ENCODE results near the gene DOCK10. TPM values are rescaled to one million over a fixed set of nuclear protein-coding genes. Genes with fewer than 3 reads are reported as not detected.

Gene DOCK10
- total and polyA plus RNA-seq, 3 donors from 2014 or later, result 2.9 to 20.2 (median 11.4) TPM

DNA sequence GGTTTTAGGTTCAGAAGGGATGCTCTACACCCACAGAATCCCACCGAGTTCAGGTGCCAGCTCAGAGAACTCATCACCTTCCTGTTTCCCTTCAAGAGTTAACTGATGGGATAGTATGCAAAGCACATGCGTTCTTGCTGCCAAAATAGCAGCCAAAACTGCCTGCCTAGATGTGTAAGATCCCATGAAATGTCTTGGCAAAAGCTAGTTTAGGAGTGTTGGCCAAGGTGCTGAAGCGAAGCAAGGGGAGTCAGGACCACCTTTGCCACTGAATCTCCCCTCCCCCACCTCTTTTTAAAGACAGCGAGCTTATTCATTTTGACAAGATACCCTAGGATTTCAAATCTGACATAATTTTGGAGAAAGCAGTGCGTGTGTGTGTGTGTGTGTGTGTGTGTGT is 2.1 kb downstream of the DOCK10 start:
- WGBS, 2 donors, result 52 to 55% methylated on average over 5 of the region's 5 CpGs
- H3K27me3 ChIP-seq, result no peaks in the 10 kb centered on the region
- TF ChIP-seq, protein P1, sequence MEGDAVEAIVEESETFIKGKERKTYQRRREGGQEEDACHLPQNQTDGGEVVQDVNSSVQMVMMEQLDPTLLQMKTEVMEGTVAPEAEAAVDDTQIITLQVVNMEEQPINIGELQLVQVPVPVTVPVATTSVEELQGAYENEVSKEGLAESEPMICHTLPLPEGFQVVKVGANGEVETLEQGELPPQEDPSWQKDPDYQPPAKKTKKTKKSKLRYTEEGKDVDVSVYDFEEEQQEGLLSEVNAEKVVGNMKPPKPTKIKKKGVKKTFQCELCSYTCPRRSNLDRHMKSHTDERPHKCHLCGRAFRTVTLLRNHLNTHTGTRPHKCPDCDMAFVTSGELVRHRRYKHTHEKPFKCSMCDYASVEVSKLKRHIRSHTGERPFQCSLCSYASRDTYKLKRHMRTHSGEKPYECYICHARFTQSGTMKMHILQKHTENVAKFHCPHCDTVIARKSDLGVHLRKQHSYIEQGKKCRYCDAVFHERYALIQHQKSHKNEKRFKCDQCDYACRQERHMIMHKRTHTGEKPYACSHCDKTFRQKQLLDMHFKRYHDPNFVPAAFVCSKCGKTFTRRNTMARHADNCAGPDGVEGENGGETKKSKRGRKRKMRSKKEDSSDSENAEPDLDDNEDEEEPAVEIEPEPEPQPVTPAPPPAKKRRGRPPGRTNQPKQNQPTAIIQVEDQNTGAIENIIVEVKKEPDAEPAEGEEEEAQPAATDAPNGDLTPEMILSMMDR (IDR thresholded peaks at IDR 0.05), result no peak
- TF ChIP-seq POLR2A (IDR thresholded peaks at IDR 0.05), result no peak
- H3K36me3 ChIP-seq (ENCODE audit: low read depth, missing control alignments), result no peaks in the 10 kb centered on the region
- H3K4me1 ChIP-seq, result peaks cover 5% of the 10 kb centered on the region
- H3K27ac ChIP-seq, result no peak overlapping the region
- intact Hi-C loops (cut with DNase I; ENCODE audit: low total_unique reads), result no loop called here
- no peaks in the 10 kb centered on the region for H3K9me3 ChIP-seq
- no peak overlapping the region for H3K4me3 ChIP-seq
- DNase-seq, result no peak

GRCh38 chr2:225038231-225038523 is 4.1 kb downstream of the DOCK10 start:
- intact Hi-C loops (cut with DNase I; ENCODE audit: low total_unique reads), result no loop called here
- Histone ChIP-seq H3K36me3 (ENCODE audit: low read depth, missing control alignments) (no peaks in the 10 kb centered on the region), H3K27ac (no peak overlapping the region), H3K9me3 (no peaks in the 10 kb centered on the region), H3K4me1 (peaks cover 5% of the 10 kb centered on the region), H3K27me3 (no peaks in the 10 kb centered on the region), H3K4me3 (no peak overlapping the region)
- WGBS, 2 donors, result 92 to 95% methylated on average over 3 of the region's 3 CpGs
- no peak for DNase-seq
- TF ChIP-seq, protein P1 (IDR thresholded peaks at IDR 0.05), result no peak
- no peak for TF ChIP-seq POLR2A (IDR thresholded peaks at IDR 0.05)

GRCh38 chr2:225037415-225038230 is 4.6 kb downstream of the DOCK10 start:
- Histone ChIP-seq H3K27ac (no peak overlapping the region), H3K27me3 (no peaks in the 10 kb centered on the region), H3K4me3 (no peak overlapping the region), H3K4me1 (peaks cover 5% of the 10 kb centered on the region), H3K36me3 (ENCODE audit: low read depth, missing control alignments) (no peaks in the 10 kb centered on the region), H3K9me3 (no peaks in the 10 kb centered on the region)
- no peak for DNase-seq
- intact Hi-C loops (cut with DNase I; ENCODE audit: low total_unique reads), result no loop called here
- TF ChIP-seq, protein P1 (IDR thresholded peaks at IDR 0.05), result no peak
- no peak for TF ChIP-seq POLR2A (IDR thresholded peaks at IDR 0.05)
- WGBS, 2 donors, result 53 to 56% methylated on average over 5 of the region's 5 CpGs

DNA sequence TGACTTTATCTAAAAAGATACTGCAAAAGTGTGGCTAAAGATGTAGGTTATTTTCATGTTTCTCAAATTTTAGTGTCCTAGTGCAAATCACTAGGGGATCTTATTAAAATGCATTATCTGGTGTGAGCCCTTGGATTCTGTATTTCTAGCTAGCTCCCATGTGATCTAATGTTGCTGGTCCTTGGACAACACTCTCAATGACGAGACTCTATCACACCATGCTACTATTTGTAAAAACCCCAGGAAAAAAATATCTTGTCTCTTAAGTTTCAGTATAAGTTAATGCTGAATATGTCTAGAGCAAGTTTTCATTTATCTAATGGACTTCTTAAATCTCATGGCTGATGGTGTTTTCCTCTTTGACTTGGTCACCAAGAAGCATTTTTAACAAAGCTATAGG is 5.8 kb downstream of the DOCK10 start:
- TF ChIP-seq, protein P1 (IDR thresholded peaks at IDR 0.05), result no peak
- TF ChIP-seq POLR2A (IDR thresholded peaks at IDR 0.05), result no peak
- no peak for DNase-seq
- H3K36me3 ChIP-seq (ENCODE audit: low read depth, missing control alignments), result no peaks in the 10 kb centered on the region
- no peak overlapping the region for H3K27ac ChIP-seq
- H3K4me3 ChIP-seq, result no peak overlapping the region
- no peaks in the 10 kb centered on the region for H3K9me3 ChIP-seq
- no peaks in the 10 kb centered on the region for H3K27me3 ChIP-seq
- H3K4me1 ChIP-seq, result peaks cover 5% of the 10 kb centered on the region
- WGBS, 2 donors, result 72 to 86% methylated on average over 1 of the region's 1 CpG
- intact Hi-C loops (cut with DNase I; ENCODE audit: low total_unique reads), result no loop called here

Data from testis (tissue), 3 donors.